CD4-positive, alpha-beta T cell (primary cell): ENCODE data around the gene FKBP4. TPM values are rescaled to one million over a fixed set of nuclear protein-coding genes. Genes with fewer than 3 reads are reported as not detected.

Experiments used
- ATAC-seq: fragments of 200-7000 bp; cut with Tn5 transposase; one replicate; pipeline ENCODE4 v1.10.0; 2022; ENCODE audit warnings: mild to moderate bottlenecking; ENCODE audit not compliant: poor library complexity
- CTCF ChIA-PET: fragments of 350-600 bp; sonication (Branson Sonifier 250); formaldehyde crosslinking; loops from one replicate; lab custom pipeline; 2021; ENCODE audit warnings: antibody characterized with exemption, inconsistent platforms; lab: Charles Lee
- POLR2A ChIA-PET: fragments of 350-600 bp; sonication (Branson Sonifier 250); formaldehyde crosslinking; loops from one replicate; lab custom pipeline; 2021; ENCODE audit warnings: antibody characterized with exemption, inconsistent platforms; lab: Charles Lee
- DNase-seq, 14 experiments: peaks; one replicate each; pipeline ENCODE4 v3.0.0-alpha.2; 2013 to 2020; ENCODE audit warnings: mixed read lengths in 2 of 14
- H3K27ac ChIP-seq, 2 donors: one replicate each; pipeline versions ENCODE4 v1.5.1 to v1.7.0; 2013; ENCODE audit warnings: low read length in 2 of 2, low read depth in 1 of 2, mild to moderate bottlenecking in 1 of 2
- H3K27me3 ChIP-seq, 2 experiments: 1 replicate in 1 of 2; 2 replicates in 1 of 2; pipeline versions ENCODE4 v1.6.1 to v1.7.0; 2013; ENCODE audit warnings: low read length in 2 of 2, control low read depth in 1 of 2, mild to moderate bottlenecking in 1 of 2, moderate library complexity in 1 of 2; ENCODE audit not compliant: insufficient read depth in 2 of 2, control insufficient read depth in 1 of 2
- H3K36me3 ChIP-seq: one replicate; pipeline ENCODE4 v1.6.1; 2013; ENCODE audit warnings: low read length, control low read depth; ENCODE audit not compliant: insufficient read depth
- H3K4me1 ChIP-seq: one replicate; pipeline ENCODE4 v1.6.1; 2013; ENCODE audit warnings: low read length, control low read depth; ENCODE audit not compliant: insufficient read depth
- H3K4me3 ChIP-seq: one replicate; pipeline ENCODE4 v1.5.1; 2013; ENCODE audit warnings: mild to moderate bottlenecking, low read length, moderate library complexity
- H3K9me3 ChIP-seq, 2 experiments: 1 replicate in 1 of 2; 2 replicates in 1 of 2; pipeline versions ENCODE4 v1.6.1 to v1.7.0; 2013; ENCODE audit warnings: low read length in 2 of 2, mild to moderate bottlenecking in 2 of 2, control low read depth in 1 of 2, moderate library complexity in 1 of 2; ENCODE audit not compliant: control insufficient read depth in 1 of 2, insufficient read depth in 1 of 2
- H3K27ac Mint-ChIP-seq: one replicate; pipeline ENCODE4 v1.8.0; 2020; ENCODE audit warnings: mixed read lengths
- H3K27me3 Mint-ChIP-seq: one replicate; pipeline ENCODE4 v1.8.0; 2021; ENCODE audit warnings: mixed read lengths
- H3K36me3 Mint-ChIP-seq: one replicate; pipeline ENCODE4 v1.8.0; 2021; ENCODE audit warnings: low read depth, mixed read lengths
- H3K4me1 Mint-ChIP-seq: one replicate; pipeline ENCODE4 v1.8.0; 2021; ENCODE audit warnings: low read depth, mixed read lengths
- H3K4me3 Mint-ChIP-seq: one replicate; pipeline ENCODE4 v1.8.0; 2020; ENCODE audit warnings: mild to moderate bottlenecking, mixed read lengths
- H3K9me3 Mint-ChIP-seq: one replicate; pipeline ENCODE4 v1.8.0; 2020; ENCODE audit warnings: mixed read lengths
- intact Hi-C, 2 experiments: fragments of 100-400 bp; cut with DNase I in 1 of 2; cut with micrococcal nuclease in 1 of 2; formaldehyde crosslinking; loops; one replicate each; pipeline versions ENCODE4 v1.15.1 to v1.9.0; 2023 to 2025; cut with DNase I, micrococcal nuclease
- polyA plus RNA-seq, 2 donors: library from polyadenylated mRNA; unstranded; fragments of 120-200 nt; gene quantifications; one replicate each; pipeline ENCODE4 v1.2.1, GENCODE V29; 2013
- total RNA-seq, 174 experiments: library from RNA in 2 of 174; stranded (reverse) in 2 of 174; gene quantifications; one replicate each; pipeline ENCODE4 v1.2.3 and lab custom pipeline; 2021 to 2026
- TF ChIP-seq, protein P1 (sequence below): fragments of 200-600 bp; IDR thresholded peaks from one replicate; pipeline ENCODE4 v1.8.0; 2022; ENCODE audit warnings: antibody characterized with exemption, mild to moderate bottlenecking

The FKBP4 gene, protein sequence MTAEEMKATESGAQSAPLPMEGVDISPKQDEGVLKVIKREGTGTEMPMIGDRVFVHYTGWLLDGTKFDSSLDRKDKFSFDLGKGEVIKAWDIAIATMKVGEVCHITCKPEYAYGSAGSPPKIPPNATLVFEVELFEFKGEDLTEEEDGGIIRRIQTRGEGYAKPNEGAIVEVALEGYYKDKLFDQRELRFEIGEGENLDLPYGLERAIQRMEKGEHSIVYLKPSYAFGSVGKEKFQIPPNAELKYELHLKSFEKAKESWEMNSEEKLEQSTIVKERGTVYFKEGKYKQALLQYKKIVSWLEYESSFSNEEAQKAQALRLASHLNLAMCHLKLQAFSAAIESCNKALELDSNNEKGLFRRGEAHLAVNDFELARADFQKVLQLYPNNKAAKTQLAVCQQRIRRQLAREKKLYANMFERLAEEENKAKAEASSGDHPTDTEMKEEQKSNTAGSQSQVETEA
- total RNA-seq: 10 to 100 TPM; 35.7 to 40.3 TPM
- 24.7 TPM for polyA plus RNA-seq (2013, experiment 1 of 2)
- polyA plus RNA-seq (2013, experiment 2 of 2): 28.7 TPM
- 35.3 to 572 (median 62.9) reads per million in 172 experiments for total RNA-seq (lab: John Stamatoyannopoulos, UW)

DNA sequence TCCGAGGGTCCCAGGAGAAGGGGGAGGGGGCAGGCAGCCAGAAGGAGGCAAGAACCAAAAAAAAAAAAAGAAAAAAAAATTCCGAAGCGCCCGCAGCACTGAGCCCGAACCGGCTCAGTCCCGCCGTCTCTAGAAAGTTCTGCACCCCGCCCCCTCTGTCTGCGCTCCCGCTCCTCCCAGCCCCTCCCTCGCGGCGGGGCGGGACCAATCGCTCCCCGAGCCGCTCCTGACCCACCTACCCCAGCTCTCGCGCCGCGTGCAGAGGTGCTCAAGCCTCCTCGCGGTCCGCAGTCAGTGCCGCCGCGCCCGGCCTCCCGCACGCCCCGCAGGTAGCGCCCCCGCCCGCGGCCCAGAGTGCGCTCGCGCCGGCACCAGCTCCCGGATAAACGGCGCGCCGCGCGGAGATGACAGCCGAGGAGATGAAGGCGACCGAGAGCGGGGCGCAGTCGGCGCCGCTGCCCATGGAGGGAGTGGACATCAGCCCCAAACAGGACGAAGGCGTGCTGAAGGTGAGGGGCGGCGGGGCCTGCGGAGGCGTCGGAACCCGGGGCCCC, at the start of gene FKBP4:
TSS of gene FKBP4 (plus strand) at position 235 of the 554 bp plus-strand sequence. CDS start at position 405, 170 bp downstream.
- intact Hi-C loops: loop anchor here (1.0 to 10.0 kb wide), 7 partner anchors 17 to 998 kb away; partner anchors contain the start of genes DCP1B (in 1 of the 2), FOXM1 (in 1 of the 2), ITFG2 (in 1 of the 2) and RHNO1 (in 1 of the 2)
- Histone ChIP-seq H3K27ac (peak within 1 kb of the TSS; percentile 19 to 64), H3K27me3 (no peaks in the 10 kb centered on the region), H3K4me3 (peak within 1 kb of the TSS; percentile 71), H3K9me3 (no peaks in the 10 kb centered on the region), H3K36me3 (peaks cover 29% of the 10 kb centered on the region), H3K4me1 (peaks cover 26% of the 10 kb centered on the region)
- POLR2A ChIA-PET: interaction anchor here (0.5 to 4.9 kb wide), 9 partner anchors 11 to 1193 kb away, joined by 3 to 48 read pairs (median 4); partner anchors contain the start of genes FOXM1, ITFG2, RHNO1 and TULP3
- DNase-seq: peak; percentile 78 to 96 (median 86)
- CTCF ChIA-PET: interaction anchor here (1.2 to 3.5 kb wide), 2 partner anchors 10 to 104 kb away, joined by 4 to 15 read pairs; no protein-coding TSS in a partner anchor
- Mint-ChIP-seq H3K36me3 (peaks cover 39% of the 10 kb centered on the region), H3K27ac (peak within 1 kb of the TSS; percentile 83), H3K4me3 (peak within 1 kb of the TSS; percentile 96), H3K4me1 (peaks cover 34% of the 10 kb centered on the region), H3K27me3 (no peaks in the 10 kb centered on the region), H3K9me3 (no peaks in the 10 kb centered on the region)
- TF ChIP-seq, protein P1, sequence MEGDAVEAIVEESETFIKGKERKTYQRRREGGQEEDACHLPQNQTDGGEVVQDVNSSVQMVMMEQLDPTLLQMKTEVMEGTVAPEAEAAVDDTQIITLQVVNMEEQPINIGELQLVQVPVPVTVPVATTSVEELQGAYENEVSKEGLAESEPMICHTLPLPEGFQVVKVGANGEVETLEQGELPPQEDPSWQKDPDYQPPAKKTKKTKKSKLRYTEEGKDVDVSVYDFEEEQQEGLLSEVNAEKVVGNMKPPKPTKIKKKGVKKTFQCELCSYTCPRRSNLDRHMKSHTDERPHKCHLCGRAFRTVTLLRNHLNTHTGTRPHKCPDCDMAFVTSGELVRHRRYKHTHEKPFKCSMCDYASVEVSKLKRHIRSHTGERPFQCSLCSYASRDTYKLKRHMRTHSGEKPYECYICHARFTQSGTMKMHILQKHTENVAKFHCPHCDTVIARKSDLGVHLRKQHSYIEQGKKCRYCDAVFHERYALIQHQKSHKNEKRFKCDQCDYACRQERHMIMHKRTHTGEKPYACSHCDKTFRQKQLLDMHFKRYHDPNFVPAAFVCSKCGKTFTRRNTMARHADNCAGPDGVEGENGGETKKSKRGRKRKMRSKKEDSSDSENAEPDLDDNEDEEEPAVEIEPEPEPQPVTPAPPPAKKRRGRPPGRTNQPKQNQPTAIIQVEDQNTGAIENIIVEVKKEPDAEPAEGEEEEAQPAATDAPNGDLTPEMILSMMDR: no peak
- ATAC-seq: peak; percentile 89

DNA sequence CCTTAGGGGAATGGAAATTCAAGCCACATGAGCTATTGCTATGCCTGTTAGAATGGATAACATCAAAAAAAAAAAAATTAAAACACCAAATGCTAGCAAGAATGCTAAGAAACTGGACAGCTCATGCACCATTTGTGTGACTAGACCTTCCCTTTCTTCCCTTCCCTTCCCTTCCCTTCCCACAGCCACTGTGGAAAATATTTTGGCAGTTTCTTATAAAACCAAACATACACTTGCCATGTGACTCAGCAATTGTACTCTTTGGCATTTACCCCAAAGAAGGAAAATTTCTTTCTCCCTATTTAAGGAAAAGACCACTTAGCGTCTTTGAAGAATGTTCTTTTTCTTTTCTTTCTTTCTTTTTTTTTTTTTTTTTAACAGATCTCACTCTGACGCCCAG, 49.1 kb upstream of the FKBP4 start:
- DNase-seq: no peak
- Histone ChIP-seq H3K27me3 (peaks cover 5 to 6% of the 10 kb centered on the region in 2 experiments), H3K4me1 (no peaks in the 10 kb centered on the region), H3K36me3 (no peaks in the 10 kb centered on the region), H3K9me3 (peaks cover 0 to 9% of the 10 kb centered on the region in 2 experiments), H3K27ac (no peak overlapping the region), H3K4me3 (no peak overlapping the region)
- POLR2A ChIA-PET: no interaction called here
- Mint-ChIP-seq H3K9me3 (no peaks in the 10 kb centered on the region), H3K27me3 (peaks cover 13% of the 10 kb centered on the region), H3K36me3 (no peaks in the 10 kb centered on the region), H3K4me1 (no peaks in the 10 kb centered on the region), H3K27ac (no peak overlapping the region), H3K4me3 (no peak overlapping the region)
- ATAC-seq: no peak
- CTCF ChIA-PET: no interaction called here
- TF ChIP-seq, protein P1: no peak
- intact Hi-C loops: no loop called here

- no peaks in the 10 kb centered on the region for H3K9me3 Mint-ChIP-seq
- intact Hi-C loops: no loop called here
- H3K9me3 ChIP-seq: peaks cover 0 to 22% of the 10 kb centered on the region in 2 experiments
- no peaks in the 10 kb centered on the region for H3K36me3 Mint-ChIP-seq
- no peak overlapping the region for H3K27ac ChIP-seq
- no peak overlapping the region for H3K27ac Mint-ChIP-seq
- DNase-seq: no peak
- H3K27me3 Mint-ChIP-seq: peaks cover 38% of the 10 kb centered on the region
- H3K4me3 ChIP-seq: no peak overlapping the region
- H3K36me3 ChIP-seq: no peaks in the 10 kb centered on the region
- ChIA-PET CTCF (no interaction called here), POLR2A (no interaction called here)
- H3K4me1 Mint-ChIP-seq: no peaks in the 10 kb centered on the region
- ATAC-seq: no peak
- H3K4me1 ChIP-seq: peaks cover 5% of the 10 kb centered on the region
- H3K4me3 Mint-ChIP-seq: no peak overlapping the region
- TF ChIP-seq, protein P1: no peak
- peaks cover 13 to 14% of the 10 kb centered on the region in 2 experiments for H3K27me3 ChIP-seq
These were observed 45.2 kb upstream of the FKBP4 start for GRCh38 chr12:2749580-2749979.
